ENCODE data around the gene ACAP1. TPM values are rescaled to one million over a fixed set of nuclear protein-coding genes. Genes with fewer than 3 reads are reported as not detected.

The ACAP1 gene
- total and polyA plus RNA-seq, 8 donors = 1.6 to 5.6 (median 3.1) TPM

- DNase-seq (peak; percentile 79 to 90 (median 85)), FAIRE-seq (no peak), ATAC-seq (peak; percentile 77 to 84 (median 82))
- Histone ChIP-seq H3K9me3 (no peaks in the 10 kb centered on the region), H3K4me1 (peaks cover 0 to 18% (median 13%) of the 10 kb centered on the region in 3 donors), H3K36me3 (no peaks in the 10 kb centered on the region), H3K4me3 (peak within 1 kb of the TSS in 2 of 4 donors; percentile 26 to 42), H3K27me3 (no peaks in the 10 kb centered on the region), H3K27ac (no peak within 1 kb of the TSS)
- 1 to 3% methylated on average over 32 to 57 of the region's 57 CpGs for WGBS, 2 donors
- no peak for TF ChIP-seq CTCF (IDR thresholded peaks at IDR 0.05)
- intact Hi-C loops (cut with DNase I) = loop anchor here in 1 of 3 donors (10.0 kb wide), 1 partner anchor 250 kb away; the partner anchor contains the start of gene SLC16A11
These were observed 41.6 kb upstream of the ACAP1 start, which contains the start of gene YBX2 for GRCh38 chr17:7294614-7295153. Gene YBX2, minus strand, starts transcription at chr17:7294639. Its CDS starts 139 bp downstream, at chr17:7294500.

DNA sequence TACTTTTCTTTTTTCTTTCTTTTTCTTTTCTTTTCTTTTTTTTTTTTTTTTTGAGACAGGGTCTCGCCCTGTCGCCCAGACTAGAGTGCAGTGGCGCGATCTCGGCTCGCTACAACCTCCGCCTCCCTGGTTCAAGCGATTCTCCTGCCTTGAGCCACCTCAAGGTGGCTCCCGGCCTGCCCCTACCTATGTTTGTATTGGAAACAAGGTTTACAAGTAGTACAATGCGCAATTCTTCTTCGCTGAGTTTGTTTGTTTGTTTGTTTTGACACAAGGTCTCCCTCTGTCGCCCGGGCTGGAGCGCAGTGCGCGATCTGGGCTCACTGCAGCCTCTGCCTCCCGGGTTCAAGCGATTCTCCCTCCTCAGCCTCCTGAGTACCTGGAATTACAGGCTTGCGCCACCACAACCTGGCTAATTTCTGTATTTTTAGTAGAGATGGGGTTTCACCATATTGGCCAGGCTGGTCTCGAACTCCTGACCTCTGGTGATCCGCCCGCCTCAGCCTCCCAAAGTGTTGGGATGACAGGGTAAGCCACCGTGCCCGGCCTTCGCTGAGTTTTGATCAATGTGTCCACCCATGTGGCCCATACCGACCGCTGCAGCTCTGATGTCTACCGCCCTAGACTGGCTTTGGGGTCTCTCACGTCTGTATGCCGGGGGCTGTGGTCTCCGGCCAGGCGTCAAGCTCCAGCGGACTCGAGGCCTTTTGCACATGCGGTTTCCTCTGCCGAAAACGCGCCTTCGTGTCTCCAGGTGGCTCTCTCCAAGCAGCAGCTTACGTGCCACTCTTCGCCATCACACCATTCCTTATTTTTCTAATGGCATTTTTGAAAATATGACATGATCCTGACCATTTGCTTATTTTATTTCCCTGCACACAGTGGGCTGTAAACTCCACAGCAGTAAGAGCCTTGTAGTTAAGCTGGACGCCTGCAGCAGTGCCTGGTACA, 40.8 kb upstream of the ACAP1 start:
- Histone ChIP-seq H3K36me3 (no peaks in the 10 kb centered on the region), H3K4me3 (peak overlapping the region in 2 of 4 donors; percentile 26 to 42), H3K27me3 (no peaks in the 10 kb centered on the region), H3K27ac (no peak overlapping the region), H3K4me1 (peaks cover 0 to 18% (median 13%) of the 10 kb centered on the region in 3 donors), H3K9me3 (no peaks in the 10 kb centered on the region)
- ATAC-seq = no peak
- DNase-seq = peak in 1 of 6 donors; percentile 25
- TF ChIP-seq CTCF (IDR thresholded peaks at IDR 0.05) = no peak
- WGBS, 2 donors = 65 to 66% methylated on average over 41 to 42 of the region's 42 CpGs
- intact Hi-C loops (cut with DNase I) = loop anchor here in 1 of 3 donors (10.0 kb wide), 1 partner anchor 251 kb away; the partner anchor contains the start of gene SLC16A11
- no peak for FAIRE-seq

- peak; percentile 69 to 95 (median 85) for DNase-seq
- peak; percentile 84 to 90 (median 88) for TF ChIP-seq CTCF (IDR thresholded peaks at IDR 0.05)
- intact Hi-C loops (cut with DNase I) = loop anchor here in 1 of 3 donors (10.0 kb wide), 1 partner anchor 252 kb away; the partner anchor contains the start of gene SLC16A11
- H3K9me3 ChIP-seq = no peaks in the 10 kb centered on the region
- ATAC-seq = peak; percentile 67 to 86 (median 82)
- peak overlapping the region in 1 of 4 donors; percentile 20 for H3K4me3 ChIP-seq
- no peaks in the 10 kb centered on the region for H3K36me3 ChIP-seq
- no peaks in the 10 kb centered on the region for H3K27me3 ChIP-seq
- no peak overlapping the region for H3K27ac ChIP-seq
- H3K4me1 ChIP-seq = peaks cover 0 to 18% (median 13%) of the 10 kb centered on the region in 3 donors
- FAIRE-seq = no peak
- 4 to 7% methylated on average over 51 of the region's 51 CpGs for WGBS, 2 donors
These were observed 40.0 kb upstream of the ACAP1 start for GRCh38 chr17:7296189-7296861.

- Histone ChIP-seq H3K27ac (no peak overlapping the region), H3K4me3 (no peak overlapping the region), H3K27me3 (no peaks in the 10 kb centered on the region), H3K9me3 (no peaks in the 10 kb centered on the region), H3K4me1 (peaks cover 0 to 2% (median 1%) of the 10 kb centered on the region in 3 donors), H3K36me3 (no peaks in the 10 kb centered on the region)
- DNase-seq (no peak), FAIRE-seq (no peak), ATAC-seq (no peak)
- no peak for TF ChIP-seq CTCF (IDR thresholded peaks at IDR 0.05)
- 90 to 95% methylated on average over 7 of the region's 7 CpGs for WGBS, 2 donors
- intact Hi-C loops (cut with DNase I) = no loop called here
These were observed 32.1 kb upstream of the ACAP1 start for GRCh38 chr17:7304179-7304578.
